A549 (cell line): ENCODE measurements around the gene C16orf90. TPM values are rescaled to one million over a fixed set of nuclear protein-coding genes. Genes with fewer than 3 reads are reported as not detected.

Source experiments
- ATAC-seq, 2 experiments: fragments of 200-7000 bp in 1 of 2; fragments of >200 bp in 1 of 2; cut with Nextera tagmentation in 1 of 2; cut with Tn5 transposase in 1 of 2; 3 replicates each; pipeline versions ENCODE4 v1.8.0 to v1.9.1; 2018 to 2020; ENCODE audit warnings: mild to moderate bottlenecking in 1 of 2, moderate library complexity in 1 of 2
- CTCF ChIA-PET: fragments of 300-600 bp; sonication (Branson Sonifier 250); formaldehyde crosslinking; extraction: SDS; loops from one replicate; lab custom pipeline; 2021; ENCODE audit warnings: antibody characterized with exemption, inconsistent platforms; lab: Yijun Ruan, JAX
- POLR2A ChIA-PET: fragments of 350-600 bp; formaldehyde crosslinking; extraction: SDS; loops from one replicate; lab custom pipeline; 2021; ENCODE audit warnings: antibody characterized with exemption, inconsistent platforms; lab: Yijun Ruan, JAX
- DNase-seq, 2 experiments: peaks; one replicate each; pipeline versions ENCODE4 v3.0.0 to v3.0.0-alpha.2; 2011 to 2016; ENCODE audit warnings: low read depth in 1 of 2, low spot score in 1 of 2
- FAIRE-seq: peaks from 2 replicates; lab custom pipeline; 2011; peaks lifted over from hg19 to GRCh38; lab: Jason Lieb, UNC
- H3K27ac ChIP-seq, 2 experiments: fragments of >200 bp; sonication (Bioruptor Twin); formaldehyde crosslinking; 3 replicates each; pipeline ENCODE4 v1.5.1; 2016 to 2017
- H3K4me1 ChIP-seq: fragments of >200 bp; sonication (Bioruptor Twin); formaldehyde crosslinking; 3 replicates; pipeline ENCODE4 v1.6.1; 2016
- H3K4me2 ChIP-seq: fragments of >200 bp; sonication (Bioruptor Twin); formaldehyde crosslinking; 3 replicates; pipeline ENCODE4 v1.6.1; 2016
- H3K4me3 ChIP-seq: fragments of >200 bp; sonication (Bioruptor Twin); formaldehyde crosslinking; 3 replicates; pipeline ENCODE4 v1.5.1; 2016
- H3K9me3 ChIP-seq: fragments of >200 bp; sonication (Bioruptor Twin); formaldehyde crosslinking; 3 replicates; pipeline ENCODE4 v1.6.1; 2016
- ATOH8 ChIP-seq: fragments of 250-450 bp; sonication (Bioruptor Pico); IDR thresholded peaks from 2 replicates; pipeline ENCODE4 v1.5.0; 2020; ENCODE audit warnings: low read depth, mild to moderate bottlenecking, moderate library complexity
- BCL3 ChIP-seq: fragments of >200 bp; sonication (Bioruptor Twin); formaldehyde crosslinking; IDR thresholded peaks from 3 replicates; pipeline ENCODE4 v1.6.1; 2016
- CEBPB ChIP-seq, 2 experiments: fragments of >200 bp in 1 of 2; sonication (Bioruptor Twin) in 1 of 2; formaldehyde crosslinking in 1 of 2; IDR thresholded peaks; 2 replicates each; pipeline ENCODE4 v1.6.1; 2012 to 2016
- ESRRA ChIP-seq: fragments of 150-350 bp; IDR thresholded peaks from 2 replicates; pipeline ENCODE4 v1.6.1; 2014; ENCODE audit warnings: mild to moderate bottlenecking, low read length, borderline replicate concordance
- FOSB ChIP-seq: fragments of 250-450 bp; sonication (Bioruptor Pico); IDR thresholded peaks from 2 replicates; pipeline ENCODE4 v1.5.0; 2020; ENCODE audit warnings: mild to moderate bottlenecking, moderate library complexity
- FOXS1 ChIP-seq: fragments of 250-450 bp; sonication (Bioruptor Pico); IDR thresholded peaks from 2 replicates; pipeline ENCODE4 v1.5.0; 2020; ENCODE audit warnings: mild to moderate bottlenecking, moderate library complexity
- GATA3 ChIP-seq: IDR thresholded peaks from 2 replicates; pipeline ENCODE4 v1.6.1; 2012; ENCODE audit warnings: borderline replicate concordance
- HDAC2 ChIP-seq: fragments of 200-600 bp; sonication (generic); IDR thresholded peaks from 2 replicates; pipeline ENCODE4 v1.6.1; 2016
- HEYL ChIP-seq: fragments of 250-450 bp; sonication (Bioruptor Pico); IDR thresholded peaks from 2 replicates; pipeline ENCODE4 v1.8.0; 2021; ENCODE audit warnings: mild to moderate bottlenecking, moderate library complexity
- HMGXB4 ChIP-seq: fragments of 250-450 bp; sonication (Bioruptor Pico); IDR thresholded peaks from 2 replicates; pipeline ENCODE4 v1.5.0; 2021; ENCODE audit warnings: mild to moderate bottlenecking, moderate library complexity, borderline replicate concordance
- HOXA7 ChIP-seq: fragments of 250-450 bp; sonication (Bioruptor Pico); IDR thresholded peaks from 2 replicates; pipeline ENCODE4 v1.5.0; 2020; ENCODE audit warnings: mild to moderate bottlenecking, moderate library complexity
- HOXB13 ChIP-seq: fragments of 250-450 bp; sonication (Bioruptor Pico); IDR thresholded peaks from 2 replicates; pipeline ENCODE4 v1.5.0; 2020; ENCODE audit warnings: low read depth, mild to moderate bottlenecking, moderate library complexity
- MAZ ChIP-seq: fragments of 150-350 bp; IDR thresholded peaks from 2 replicates; pipeline ENCODE4 v1.6.1; 2014; ENCODE audit warnings: antibody characterized with exemption, low read depth, low read length, borderline replicate concordance
- NPAS2 ChIP-seq: fragments of 250-450 bp; sonication (Bioruptor Pico); IDR thresholded peaks from 2 replicates; pipeline ENCODE4 v1.8.0; 2022; ENCODE audit warnings: mild to moderate bottlenecking, moderate library complexity, borderline replicate concordance
- PHF8 ChIP-seq: fragments of 200-600 bp; sonication (generic); IDR thresholded peaks from 2 replicates; pipeline ENCODE4 v1.6.1; 2016; ENCODE audit warnings: low read depth, mild to moderate bottlenecking, antibody characterized with exemption, moderate library complexity, borderline replicate concordance
- POLR2A ChIP-seq: IDR thresholded peaks from 2 replicates; pipeline ENCODE4 v1.6.1; 2012; ENCODE audit warnings: mild to moderate bottlenecking, low read length
- RARB ChIP-seq: fragments of 250-450 bp; sonication (Bioruptor Pico); IDR thresholded peaks from 2 replicates; pipeline ENCODE4 v1.8.0; 2021; ENCODE audit warnings: mild to moderate bottlenecking, moderate library complexity
- RCOR1 ChIP-seq: fragments of 150-350 bp; IDR thresholded peaks from 2 replicates; pipeline ENCODE4 v1.6.1; 2014; ENCODE audit warnings: antibody characterized with exemption, low read length, low read depth
- REST ChIP-seq: fragments of 200-600 bp; sonication (generic); IDR thresholded peaks from 2 replicates; pipeline ENCODE4 v1.6.1; 2016; ENCODE audit warnings: antibody characterized with exemption, mild to moderate bottlenecking, moderate library complexity
- RNF2 ChIP-seq: fragments of 200-600 bp; sonication (generic); IDR thresholded peaks from 2 replicates; pipeline ENCODE4 v1.6.1; 2016; ENCODE audit warnings: low read depth, mild to moderate bottlenecking, antibody characterized with exemption, moderate library complexity, borderline replicate concordance
- SREBF2 ChIP-seq: fragments of 450-650 bp; IDR thresholded peaks from 2 replicates; pipeline ENCODE4 v1.6.1; 2014; ENCODE audit warnings: mild to moderate bottlenecking, moderate library complexity
- TFCP2L1 ChIP-seq: fragments of 250-450 bp; sonication (Bioruptor Pico); IDR thresholded peaks from 2 replicates; pipeline ENCODE4 v1.5.0; 2021; ENCODE audit warnings: mild to moderate bottlenecking
- TP53 ChIP-seq: fragments of 250-450 bp; sonication (Bioruptor Pico); IDR thresholded peaks from 2 replicates; pipeline ENCODE4 v1.5.0; 2021; ENCODE audit warnings: mild to moderate bottlenecking, moderate library complexity
- ZC3H11A ChIP-seq: fragments of 450-650 bp; IDR thresholded peaks from 2 replicates; pipeline ENCODE4 v1.6.1; 2014; ENCODE audit warnings: antibody characterized with exemption, mild to moderate bottlenecking
- ZNF302 ChIP-seq: fragments of 250-450 bp; sonication (Bioruptor Pico); IDR thresholded peaks from 2 replicates; pipeline ENCODE4 v1.9.0; 2021; ENCODE audit warnings: inconsistent platforms, mild to moderate bottlenecking, moderate library complexity
- WGBS: methylation state at CpG from one replicate; pipeline ENCODE4 v1.1.6; 2017; ENCODE audit errors: missing lambda C conversion rate; 5-methylcytosine and 5-hydroxymethylcytosine counted together
- polyA plus RNA-seq, 4 experiments: library from polyadenylated mRNA; depleted of rRNA in 3 of 4; stranded (reverse); fragments of >200 nt; fragmentation: RNase III in 1 of 4; extraction: RNeasy Plus Mini Kit Qiagen cat#74134 plus additional on column Dnase treatment in 1 of 4; gene quantifications; 2 replicates in 3 of 4; 3 replicates in 1 of 4; pipeline ENCODE4 v1.2.3, GENCODE V29; 2011 to 2017

Gene C16orf90
- polyA plus RNA-seq, 2 of the 4 experiments (the other 2 are of a cell fraction), result not detected

- H3K4me2 ChIP-seq, result no peak overlapping the region
- TF ChIP-seq ATOH8 (CRISPR knock-in tag) (no peak), HDAC2 (no peak), CEBPB (IDR thresholded peaks at IDR 0.05) (no peak), ZC3H11A (no peak), HOXB13 (CRISPR knock-in tag) (no peak), TP53 (CRISPR knock-in tag) (no peak), RCOR1 (no peak), HOXA7 (no peak), FOSB (CRISPR knock-in tag) (no peak), TFCP2L1 (CRISPR knock-in tag) (no peak), NPAS2 (no peak), ESRRA (no peak), REST (no peak), MAZ (no peak), RARB (CRISPR knock-in tag) (no peak)
- no peak for FAIRE-seq
These were observed 18.7 kb upstream of the C16orf90 start for GRCh38 chr16:3513892-3514583.

GRCh38 chr16:3511286-3512180 lies 16.2 kb upstream of the C16orf90 start:
- H3K4me3 ChIP-seq, result no peak overlapping the region
- H3K4me2 ChIP-seq, result no peak overlapping the region
- WGBS, result 90% methylated on average over 23 of the region's 23 CpGs
- no peaks in the 10 kb centered on the region for H3K9me3 ChIP-seq
- no peak for DNase-seq
- H3K27ac ChIP-seq, result no peak overlapping the region
- CTCF ChIA-PET, result interaction anchor here (1.2 kb wide), 1 partner anchor 15 kb away, joined by 3 read pairs; no protein-coding TSS in a partner anchor
- TF ChIP-seq HDAC2, result no peak
- no peak for TF ChIP-seq HOXA7
- no peak for TF ChIP-seq GATA3
- no peak for TF ChIP-seq POLR2A
- H3K4me1 ChIP-seq, result peaks cover 6% of the 10 kb centered on the region; the same call in 1 of the 3 replicates
- no peak for ATAC-seq
- FAIRE-seq, result no peak
- POLR2A ChIA-PET, result no interaction called here

More at GRCh38 chr16:3513892-3514583, 18.7 kb upstream of the C16orf90 start:
- no peaks in the 10 kb centered on the region for H3K9me3 ChIP-seq
- H3K4me1 ChIP-seq, result peaks cover 7% of the 10 kb centered on the region
- H3K27ac ChIP-seq, result no peak overlapping the region
- ChIA-PET POLR2A (no interaction called here), CTCF (interaction anchor here (0.5 to 0.7 kb wide), 2 partner anchors 13 to 324 kb away, joined by 3 to 4 read pairs; no protein-coding TSS in a partner anchor)
- no peak overlapping the region for H3K4me3 ChIP-seq
- 57% methylated on average over 7 of the region's 7 CpGs for WGBS
- DNase-seq, result no peak
- ATAC-seq, result no peak

GRCh38 chr16:3510416-3510815 lies 15.1 kb upstream of the C16orf90 start:
- H3K27ac ChIP-seq, result no peak overlapping the region
- peaks cover 6% of the 10 kb centered on the region; the same call in 1 of the 3 replicates for H3K4me1 ChIP-seq
- FAIRE-seq, result no peak
- H3K9me3 ChIP-seq, result no peaks in the 10 kb centered on the region
- no peak overlapping the region for H3K4me3 ChIP-seq
- WGBS, result 94% methylated on average over 10 of the region's 10 CpGs
- ChIA-PET CTCF (interaction anchor here (0.6 to 1.2 kb wide), 2 partner anchors 16 to 422 kb away, joined by 3 read pairs; no protein-coding TSS in a partner anchor), POLR2A (no interaction called here)
- no peak for DNase-seq
- ATAC-seq, result no peak
- no peak overlapping the region for H3K4me2 ChIP-seq
- TF ChIP-seq HMGXB4 (CRISPR knock-in tag) (no peak), TFCP2L1 (CRISPR knock-in tag) (no peak), PHF8 (no peak), FOXS1 (CRISPR knock-in tag) (no peak), NPAS2 (no peak), BCL3 (no peak), SREBF2 (no peak), RNF2 (no peak), HEYL (no peak), ZNF302 (CRISPR knock-in tag) (no peak), CEBPB (IDR thresholded peaks at IDR 0.05) (no peak)
